B cell (primary cell): ENCODE measurements around the gene ABHD1. TPM values are rescaled to one million over a fixed set of nuclear protein-coding genes. Genes with fewer than 3 reads are reported as not detected.

Source experiments
- ATAC-seq: fragments of 200-7000 bp; cut with Tn5 transposase; one replicate; pipeline ENCODE4 v1.10.0; 2021; ENCODE audit warnings: low read depth, mild to moderate bottlenecking, moderate number of reproducible peaks, moderate library complexity
- CTCF ChIA-PET: fragments of 350-600 bp; sonication (Branson Sonifier 250); formaldehyde crosslinking; loops from one replicate; lab custom pipeline; 2021; ENCODE audit warnings: antibody characterized with exemption, inconsistent platforms; lab: Charles Lee
- POLR2A ChIA-PET: fragments of 350-600 bp; sonication (Branson Sonifier 250); formaldehyde crosslinking; loops from one replicate; lab custom pipeline; 2021; ENCODE audit warnings: antibody characterized with exemption; lab: Charles Lee
- DNase-seq: peaks from one replicate; pipeline ENCODE4 v3.0.0; 2013
- H2AFZ ChIP-seq: 2 replicates; pipeline ENCODE4 v1.6.1; 2012; ENCODE audit warnings: mild to moderate bottlenecking, low read depth, low read length; ENCODE audit not compliant: insufficient read depth, poor library complexity, severe bottlenecking
- H3K27ac ChIP-seq, 2 donors: 1 replicate in 1 of 2; 2 replicates in 1 of 2; pipeline ENCODE4 v1.5.1; 2012 to 2013; ENCODE audit warnings: low read length in 2 of 2, mild to moderate bottlenecking in 2 of 2, moderate library complexity in 1 of 2
- H3K27me3 ChIP-seq, 4 experiments: fragments of 200-600 bp in 1 of 4; sonication (generic) in 1 of 4; replicated peaks in 1 of 4; 1 replicate in 2 of 4; 2 replicates in 2 of 4; pipeline versions ENCODE4 v1.6.1 to v1.7.0; 2013 to 2016; ENCODE audit warnings: low read length in 3 of 4, mild to moderate bottlenecking in 2 of 4, mixed read lengths in 1 of 4, moderate library complexity in 1 of 4; ENCODE audit not compliant: insufficient read depth in 4 of 4, control insufficient read depth in 3 of 4; ENCODE audit errors: control extremely low read depth in 1 of 4
- H3K36me3 ChIP-seq, 2 experiments: replicated peaks in 1 of 2; 1 replicate in 1 of 2; 2 replicates in 1 of 2; pipeline versions ENCODE4 v1.6.1 to v1.7.1; 2013; ENCODE audit warnings: low read length in 1 of 2; ENCODE audit not compliant: insufficient read depth in 2 of 2, control insufficient read depth in 1 of 2; ENCODE audit errors: control extremely low read depth in 1 of 2, extremely low read depth in 1 of 2
- H3K4me1 ChIP-seq, 2 donors: fragments of 200-600 bp in 1 of 2; sonication (generic) in 1 of 2; 1 replicate in 1 of 2; 2 replicates in 1 of 2; pipeline versions ENCODE4 v1.5.1 to v1.6.1; 2013 to 2017; ENCODE audit warnings: low read length in 2 of 2; ENCODE audit not compliant: control insufficient read depth in 2 of 2, insufficient read depth in 2 of 2
- H3K4me2 ChIP-seq: replicated peaks from 2 replicates; pipeline ENCODE3; 2012; ENCODE audit warnings: mild to moderate bottlenecking, low read depth, low read length; ENCODE audit not compliant: poor library complexity, severe bottlenecking
- H3K4me3 ChIP-seq, 5 experiments: fragments of 200-600 bp in 1 of 5; sonication (generic) in 1 of 5; 1 replicate in 3 of 5; 2 replicates in 2 of 5; pipeline versions ENCODE4 v1.5.1 to v1.7.0; 2011 to 2016; ENCODE audit warnings: low read length in 4 of 5, mild to moderate bottlenecking in 4 of 5, low read depth in 2 of 5, control low read depth in 1 of 5, moderate library complexity in 1 of 5; ENCODE audit not compliant: insufficient read depth in 1 of 5; ENCODE audit errors: control extremely low read depth in 1 of 5, extremely low read depth in 1 of 5
- H3K79me2 ChIP-seq: fragments of 200-600 bp; sonication (generic); one replicate; pipeline ENCODE4 v1.6.0; 2016; ENCODE audit warnings: low read length; ENCODE audit not compliant: control insufficient read depth, insufficient read depth
- H3K9ac ChIP-seq: fragments of 200-600 bp; sonication (generic); 2 replicates; pipeline ENCODE4 v1.6.1; 2017; ENCODE audit warnings: mild to moderate bottlenecking, low read length, moderate library complexity
- H3K9me3 ChIP-seq, 3 donors: one replicate each; pipeline versions ENCODE4 v1.6.1 to v1.7.1; 2013; ENCODE audit warnings: low read length in 2 of 3; ENCODE audit not compliant: control insufficient read depth in 2 of 3, insufficient read depth in 1 of 3; ENCODE audit errors: control extremely low read depth in 1 of 3
- H4K20me1 ChIP-seq: 2 replicates; pipeline ENCODE4 v1.6.0; 2012; ENCODE audit warnings: mild to moderate bottlenecking, low read length; ENCODE audit not compliant: insufficient read depth, control insufficient read depth, poor library complexity, severe bottlenecking
- H3K27ac Mint-ChIP-seq: one replicate; pipeline ENCODE4 v1.8.0; 2021; ENCODE audit warnings: mixed read lengths
- H3K27me3 Mint-ChIP-seq: one replicate; pipeline ENCODE4 v1.8.0; 2021; ENCODE audit warnings: mixed read lengths
- H3K4me1 Mint-ChIP-seq: one replicate; pipeline ENCODE4 v1.8.0; 2021; ENCODE audit warnings: mixed read lengths
- H3K4me3 Mint-ChIP-seq: one replicate; pipeline ENCODE4 v1.8.0; 2021; ENCODE audit warnings: mixed read lengths
- H3K9me3 Mint-ChIP-seq: one replicate; pipeline ENCODE4 v1.8.0; 2022; ENCODE audit warnings: mixed read lengths; ENCODE audit not compliant: insufficient read depth
- EZH2 ChIP-seq: IDR thresholded peaks from 2 replicates; pipeline ENCODE4 v1.6.1; 2012; ENCODE audit warnings: borderline replicate concordance, low read depth, mild to moderate bottlenecking, moderate library complexity, low read length; ENCODE audit not compliant: insufficient read depth, poor library complexity, severe bottlenecking
- WGBS: methylation state at CpG from one replicate; pipeline ENCODE4 v1.1.5; 2013; ENCODE audit warnings: missing lambda C conversion rate; ENCODE audit not compliant: insufficient coverage; 5-methylcytosine and 5-hydroxymethylcytosine counted together
- intact Hi-C: fragments of 100-400 bp; cut with micrococcal nuclease; formaldehyde crosslinking; loops from one replicate; pipeline ENCODE4 v1.10.0; 2022
- polyA plus RNA-seq: library from polyadenylated mRNA; depleted of rRNA; stranded (reverse); fragments of >200 nt; gene quantifications from 2 replicates; pipeline ENCODE4 v1.2.3, GENCODE V29; 2012
- total RNA-seq, 2 donors: library from RNA; stranded (reverse); fragments of 120-200 nt in 1 of 2; gene quantifications; 1 replicate in 1 of 2; 2 replicates in 1 of 2; pipeline versions ENCODE4 v1.2.3 to v1.2.4, GENCODE V29; 2013 to 2022
- TF ChIP-seq, protein P1 (sequence below): fragments of 200-600 bp; IDR thresholded peaks from one replicate; pipeline ENCODE4 v1.8.0; 2022; ENCODE audit warnings: antibody characterized with exemption, mild to moderate bottlenecking

Gene ABHD1
- total and polyA plus RNA-seq, 2 donors (not counting 1 experiment from before 2014, with no cell fraction given), result 1.5 to 2.7 TPM

GRCh38 chr2:27094353-27094984, 29.1 kb upstream of the ABHD1 start:
- H3K36me3 ChIP-seq, result no peaks in the 10 kb centered on the region
- WGBS, result 96% methylated on average over 22 of the region's 24 CpGs
- Mint-ChIP-seq H3K4me3 (no peak overlapping the region), H3K4me1 (peaks cover 11% of the 10 kb centered on the region), H3K9me3 (no peaks in the 10 kb centered on the region), H3K27ac (no peak overlapping the region), H3K27me3 (no peaks in the 10 kb centered on the region)
- H3K27me3 ChIP-seq, result no peaks in the 10 kb centered on the region
- H3K4me1 ChIP-seq, result peaks cover 6 to 9% of the 10 kb centered on the region in 2 donors
- H3K79me2 ChIP-seq, result no peaks in the 10 kb centered on the region
- TF ChIP-seq, protein P1, sequence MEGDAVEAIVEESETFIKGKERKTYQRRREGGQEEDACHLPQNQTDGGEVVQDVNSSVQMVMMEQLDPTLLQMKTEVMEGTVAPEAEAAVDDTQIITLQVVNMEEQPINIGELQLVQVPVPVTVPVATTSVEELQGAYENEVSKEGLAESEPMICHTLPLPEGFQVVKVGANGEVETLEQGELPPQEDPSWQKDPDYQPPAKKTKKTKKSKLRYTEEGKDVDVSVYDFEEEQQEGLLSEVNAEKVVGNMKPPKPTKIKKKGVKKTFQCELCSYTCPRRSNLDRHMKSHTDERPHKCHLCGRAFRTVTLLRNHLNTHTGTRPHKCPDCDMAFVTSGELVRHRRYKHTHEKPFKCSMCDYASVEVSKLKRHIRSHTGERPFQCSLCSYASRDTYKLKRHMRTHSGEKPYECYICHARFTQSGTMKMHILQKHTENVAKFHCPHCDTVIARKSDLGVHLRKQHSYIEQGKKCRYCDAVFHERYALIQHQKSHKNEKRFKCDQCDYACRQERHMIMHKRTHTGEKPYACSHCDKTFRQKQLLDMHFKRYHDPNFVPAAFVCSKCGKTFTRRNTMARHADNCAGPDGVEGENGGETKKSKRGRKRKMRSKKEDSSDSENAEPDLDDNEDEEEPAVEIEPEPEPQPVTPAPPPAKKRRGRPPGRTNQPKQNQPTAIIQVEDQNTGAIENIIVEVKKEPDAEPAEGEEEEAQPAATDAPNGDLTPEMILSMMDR, result no peak
- no peak for TF ChIP-seq EZH2
- H3K27ac ChIP-seq, result no peak overlapping the region
- no peak overlapping the region for H2AFZ ChIP-seq
- POLR2A ChIA-PET, result no interaction called here
- ATAC-seq, result no peak
- H3K9me3 ChIP-seq, result no peaks in the 10 kb centered on the region
- H4K20me1 ChIP-seq, result no peaks in the 10 kb centered on the region
- CTCF ChIA-PET, result interaction anchor here (0.8 to 8.8 kb wide), 4 partner anchors 12 to 209 kb away, joined by 3 to 143 read pairs (median 4); partner anchors contain the start of gene TRIM54
- no peak overlapping the region for H3K4me3 ChIP-seq
- no peak for DNase-seq
- no peak overlapping the region for H3K9ac ChIP-seq
- intact Hi-C loops, result no loop called here
- no peak overlapping the region for H3K4me2 ChIP-seq

DNA sequence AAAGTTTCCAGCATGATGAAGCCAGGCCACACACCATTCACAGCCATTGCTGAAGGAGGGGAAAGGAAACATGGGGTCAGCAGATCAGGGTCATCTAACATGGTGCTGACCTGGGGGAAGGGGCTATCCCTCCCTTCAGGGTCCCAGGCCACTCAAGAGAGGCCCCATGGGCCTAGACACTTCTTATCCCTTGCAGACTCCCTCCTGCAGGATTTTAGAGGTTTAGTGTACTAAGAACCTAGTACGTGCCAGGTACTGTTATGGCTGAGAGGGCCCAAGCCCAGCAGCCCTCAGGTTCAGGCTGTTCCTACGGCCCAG, 28.2 kb upstream of the ABHD1 start:
- H4K20me1 ChIP-seq, result no peaks in the 10 kb centered on the region
- DNase-seq, result no peak
- no peak overlapping the region for H3K9ac ChIP-seq
- 94% methylated on average over 2 of the region's 2 CpGs for WGBS
- TF ChIP-seq, protein P1, result no peak
- no peak for TF ChIP-seq EZH2
- Mint-ChIP-seq H3K9me3 (no peaks in the 10 kb centered on the region), H3K4me1 (peaks cover 11% of the 10 kb centered on the region), H3K4me3 (peak overlapping the region; percentile 81), H3K27ac (no peak overlapping the region), H3K27me3 (no peaks in the 10 kb centered on the region)
- H3K4me1 ChIP-seq, result peaks cover 6 to 9% of the 10 kb centered on the region in 2 donors
- no peaks in the 10 kb centered on the region for H3K36me3 ChIP-seq
- H3K27ac ChIP-seq, result no peak overlapping the region
- no peak overlapping the region for H3K4me3 ChIP-seq
- H3K9me3 ChIP-seq, result no peaks in the 10 kb centered on the region
- intact Hi-C loops, result loop anchor here (5.0 kb wide), 1 partner anchor 587 kb away; no protein-coding TSS in a partner anchor
- ATAC-seq, result no peak
- no peaks in the 10 kb centered on the region for H3K27me3 ChIP-seq
- H3K4me2 ChIP-seq, result no peak overlapping the region
- H2AFZ ChIP-seq, result no peak overlapping the region
- CTCF ChIA-PET, result interaction anchor here (1.2 to 8.8 kb wide), 3 partner anchors 11 to 185 kb away, joined by 4 to 143 read pairs (median 11); partner anchors contain the start of gene TRIM54
- POLR2A ChIA-PET, result no interaction called here
- H3K79me2 ChIP-seq, result no peaks in the 10 kb centered on the region
